Upper lobe of right lung (tissue), 1 donor: ENCODE measurements around the gene LRRC3C. TPM values are rescaled to one million over a fixed set of nuclear protein-coding genes. Genes with fewer than 3 reads are reported as not detected.
A peak's percentile ranks its signal among the peaks of the same experiment; 100 is the strongest.
"Not testable (repeated sequence)": the region's sequence is repeated elsewhere in the genome, so short reads cannot be mapped to it uniquely, and the experiment has no call there.

Source experiments
- ATAC-seq: fragments of 200-7000 bp; cut with Tn5 transposase; one replicate; pipeline ENCODE4 v1.9.1; 2020; ENCODE audit warnings: mild to moderate bottlenecking, moderate library complexity
- DNase-seq: peaks from one replicate; pipeline ENCODE4 v3.0.0-alpha.2; 2020
- H3K27ac ChIP-seq: fragments of 200-600 bp; one replicate; pipeline ENCODE4 v1.8.0; 2022
- H3K27me3 ChIP-seq: fragments of 200-600 bp; one replicate; pipeline ENCODE4 v1.8.0; 2022; ENCODE audit warnings: mild to moderate bottlenecking
- H3K36me3 ChIP-seq: fragments of 200-600 bp; one replicate; pipeline ENCODE4 v1.8.0; 2022
- H3K4me1 ChIP-seq: fragments of 200-600 bp; one replicate; pipeline ENCODE4 v1.8.0; 2022
- H3K4me3 ChIP-seq: fragments of 200-600 bp; one replicate; pipeline ENCODE4 v1.8.0; 2022; ENCODE audit warnings: mild to moderate bottlenecking
- H3K9me3 ChIP-seq: fragments of 200-600 bp; one replicate; pipeline ENCODE4 v1.8.0; 2022
- CTCF ChIP-seq: fragments of 200-600 bp; IDR thresholded peaks from one replicate; pipeline ENCODE4 v1.8.0; 2022; ENCODE audit warnings: antibody characterized with exemption
- intact Hi-C: fragments of 100-400 bp; cut with DNase I; formaldehyde crosslinking; loops from one replicate; pipeline ENCODE4 v1.11.0; 2022
- total RNA-seq: library from RNA; stranded (reverse); fragmentation: NEBNext Ultra II Directional; extraction: Animal tissue kit (Norgen Biotek cat#: 25700); gene quantifications from one replicate; pipeline ENCODE4 v1.2.1, GENCODE V29; 2021
- donor health status: DM: no; HTN: yes; CAD: no; lungs with severe emphysema.

Gene LRRC3C
- total RNA-seq, 1 donor from 2014 or later, result not detected

GRCh38 chr17:39946551-39947330 lies 19.2 kb downstream of the LRRC3C start:
- TF ChIP-seq CTCF, result no peak
- ATAC-seq (no peak), DNase-seq (no peak)
- H3K36me3 ChIP-seq, result no peaks in the 10 kb centered on the region
- H3K9me3 ChIP-seq, result no peaks in the 10 kb centered on the region
- H3K4me1 ChIP-seq, result no peaks in the 10 kb centered on the region
- intact Hi-C loops, result no loop called here
- H3K27me3 ChIP-seq, result no peaks in the 10 kb centered on the region
- no peak overlapping the region for H3K27ac ChIP-seq
- H3K4me3 ChIP-seq, result no peak overlapping the region

- DNase-seq, H3K36me3 ChIP-seq, H3K4me1 ChIP-seq, H3K27me3 ChIP-seq, ATAC-seq, H3K9me3 ChIP-seq, H3K4me3 ChIP-seq, intact Hi-C loops: not testable (repeated sequence)
- peak overlapping the region; percentile 72 for H3K27ac ChIP-seq
These were observed 20.9 kb downstream of the LRRC3C start for GRCh38 chr17:39948489-39948828.

- Histone ChIP-seq H3K9me3 (no peaks in the 10 kb centered on the region), H3K27me3 (no peaks in the 10 kb centered on the region), H3K4me3 (no peak overlapping the region), H3K4me1 (peaks cover 7% of the 10 kb centered on the region), H3K27ac (peak overlapping the region; percentile 72), H3K36me3 (no peaks in the 10 kb centered on the region)
- no peak for TF ChIP-seq CTCF
- intact Hi-C loops, result no loop called here
- DNase-seq, result no peak
- no peak for ATAC-seq
These were observed 21.5 kb downstream of the LRRC3C start for GRCh38 chr17:39949028-39949427.

GRCh38 chr17:39950871-39951348 lies 23.4 kb downstream of the LRRC3C start:
- no peak overlapping the region for H3K27ac ChIP-seq
- peaks cover 7% of the 10 kb centered on the region for H3K4me1 ChIP-seq
- TF ChIP-seq CTCF, result no peak
- DNase-seq (no peak), ATAC-seq (no peak)
- intact Hi-C loops, result no loop called here
- no peaks in the 10 kb centered on the region for H3K9me3 ChIP-seq
- H3K4me3 ChIP-seq, result no peak overlapping the region
- H3K27me3 ChIP-seq, result no peaks in the 10 kb centered on the region
- H3K36me3 ChIP-seq, result no peaks in the 10 kb centered on the region

GRCh38 chr17:39951924-39952679 lies 24.6 kb downstream of the LRRC3C start:
- Histone ChIP-seq H3K27ac (peak overlapping the region; percentile 56), H3K36me3 (no peaks in the 10 kb centered on the region), H3K4me3 (peak overlapping the region; percentile 46), H3K4me1 (peaks cover 7% of the 10 kb centered on the region), H3K9me3 (no peaks in the 10 kb centered on the region), H3K27me3 (no peaks in the 10 kb centered on the region)
- ATAC-seq, result no peak
- peak; percentile 71 for DNase-seq
- no peak for TF ChIP-seq CTCF
- intact Hi-C loops, result no loop called here
